Retinal pigment epithelial cell (primary cell): Measurements from ENCODE around the gene OR2T3.
"Not testable (repeated sequence)": the region's sequence is repeated elsewhere in the genome, so short reads cannot be mapped to it uniquely, and the experiment has no call there.

Source experiments
- DNase-seq: peaks from one replicate; pipeline ENCODE4 v3.0.0-alpha.2; 2010; ENCODE audit warnings: low read depth
- H3K4me3 ChIP-seq: 2 replicates; pipeline ENCODE4 v1.5.1; 2011; ENCODE audit warnings: mild to moderate bottlenecking, low read length, control low read depth, moderate library complexity

OR2T3 gene

GRCh38 chr1:248473051-248473450 lies at the start of gene OR2T3:
OR2T3 (plus strand) TSS chr1:248473351; CDS start chr1:248473351, 0 bp downstream.
- not testable (repeated sequence) for H3K4me3 ChIP-seq, DNase-seq

- H3K4me3 ChIP-seq, DNase-seq: not testable (repeated sequence)
These were observed 45.5 kb upstream of the OR2T3 start for GRCh38 chr1:248427526-248428191.

GRCh38 chr1:248428192-248428533 lies 45.0 kb upstream of the OR2T3 start:
- not testable (repeated sequence) for DNase-seq, H3K4me3 ChIP-seq

GRCh38 chr1:248431683-248432082 lies 41.5 kb upstream of the OR2T3 start:
- not testable (repeated sequence) for DNase-seq, H3K4me3 ChIP-seq

- not testable (repeated sequence) for H3K4me3 ChIP-seq, DNase-seq
These were observed 41.0 kb upstream of the OR2T3 start for GRCh38 chr1:248432201-248432600.

- DNase-seq, H3K4me3 ChIP-seq: not testable (repeated sequence)
These were observed 39.2 kb upstream of the OR2T3 start for GRCh38 chr1:248433811-248434415.

GRCh38 chr1:248434913-248435312 lies 38.2 kb upstream of the OR2T3 start:
- DNase-seq, H3K4me3 ChIP-seq: not testable (repeated sequence)

GRCh38 chr1:248436303-248436702 lies 36.8 kb upstream of the OR2T3 start:
- not testable (repeated sequence) for H3K4me3 ChIP-seq, DNase-seq

GRCh38 chr1:248438668-248439067 lies 34.5 kb upstream of the OR2T3 start:
- not testable (repeated sequence) for DNase-seq

GRCh38 chr1:248439283-248439682 lies 33.9 kb upstream of the OR2T3 start:
- not testable (repeated sequence) for H3K4me3 ChIP-seq, DNase-seq

More at GRCh38 chr1:248438668-248439067, 34.5 kb upstream of the OR2T3 start:
- not testable (repeated sequence) for H3K4me3 ChIP-seq

GRCh38 chr1:248442500-248443277 lies 30.5 kb upstream of the OR2T3 start:
- H3K4me3 ChIP-seq, DNase-seq: not testable (repeated sequence)

GRCh38 chr1:248444603-248445002 lies 28.5 kb upstream of the OR2T3 start:
- not testable (repeated sequence) for H3K4me3 ChIP-seq, DNase-seq

- H3K4me3 ChIP-seq, DNase-seq: not testable (repeated sequence)
These were observed 27.8 kb upstream of the OR2T3 start, which contains the start of gene OR2T2 for GRCh38 chr1:248445399-248445798. OR2T2 (plus strand) TSS chr1:248445637; CDS start chr1:248452798, 7,161 bp downstream.

- DNase-seq, result not testable (repeated sequence)
These were observed 24.6 kb upstream of the OR2T3 start for GRCh38 chr1:248448409-248449074.

GRCh38 chr1:248449821-248450465 lies 23.2 kb upstream of the OR2T3 start:
- DNase-seq, H3K4me3 ChIP-seq: not testable (repeated sequence)

More at GRCh38 chr1:248448409-248449074, 24.6 kb upstream of the OR2T3 start:
- H3K4me3 ChIP-seq, result not testable (repeated sequence)

- not testable (repeated sequence) for H3K4me3 ChIP-seq, DNase-seq
These were observed 22.5 kb upstream of the OR2T3 start for GRCh38 chr1:248450466-248451145.

GRCh38 chr1:248453619-248454018 lies 19.5 kb upstream of the OR2T3 start:
- H3K4me3 ChIP-seq, DNase-seq: not testable (repeated sequence)

GRCh38 chr1:248455045-248455444 lies 18.1 kb upstream of the OR2T3 start:
- H3K4me3 ChIP-seq, DNase-seq: not testable (repeated sequence)

GRCh38 chr1:248456635-248457034 lies 16.5 kb upstream of the OR2T3 start:
- DNase-seq, H3K4me3 ChIP-seq: not testable (repeated sequence)
